ENCODE results near the gene ADAMTS2. TPM values are rescaled to one million over a fixed set of nuclear protein-coding genes. Genes with fewer than 3 reads are reported as not detected.

The ADAMTS2 gene
- total and polyA plus RNA-seq, 2 donors (not counting 3 experiments of a cell fraction or from before 2014, with no cell fraction given) = not detected

DNA sequence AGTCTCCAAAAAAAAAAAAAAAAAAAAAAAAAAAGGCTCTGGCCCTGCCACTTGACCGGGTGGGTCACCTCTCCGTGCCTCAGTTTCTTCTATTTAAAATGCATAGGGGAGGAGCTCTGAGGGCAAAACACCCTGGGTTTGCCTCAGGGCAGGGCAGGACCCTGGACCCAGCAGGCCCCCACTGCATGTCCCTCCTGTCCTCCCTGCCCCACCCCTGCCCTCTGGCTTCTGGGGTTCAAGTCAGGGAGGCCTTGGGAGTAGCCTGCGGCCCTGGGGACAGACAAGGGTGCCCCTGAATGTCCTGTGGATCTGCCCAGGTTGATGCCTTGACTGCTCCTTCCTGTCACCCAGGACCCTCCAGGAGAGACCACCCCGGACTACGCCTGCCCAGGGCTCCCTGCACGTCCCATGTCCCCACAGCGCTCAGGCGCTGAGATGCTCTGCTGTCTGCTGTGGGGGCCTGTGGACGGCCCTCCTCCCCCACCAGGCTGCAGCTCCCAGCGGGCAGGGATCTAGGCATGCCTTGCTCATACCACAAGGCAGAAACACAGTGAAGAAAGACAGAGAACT is 35.4 kb downstream of the ADAMTS2 start:
- intact Hi-C loops (cut with micrococcal nuclease) = no loop called here
- Histone ChIP-seq H3K27me3 (ENCODE audit: control insufficient read depth in 2 of 2, insufficient read depth in 2 of 2, low read length in 2 of 2) (no peaks in the 10 kb centered on the region), H3K4me2 (ENCODE audit: insufficient read depth, low read length) (no peak overlapping the region), H3K9me3 (replicated peaks; ENCODE audit: control insufficient read depth, insufficient read depth, low read length) (peaks cover 2% of the 10 kb centered on the region), H2AFZ (ENCODE audit: low read depth, low read length) (no peak overlapping the region), H3K79me2 (ENCODE audit: control insufficient read depth, insufficient read depth, low read length) (no peaks in the 10 kb centered on the region), H4K20me1 (replicated peaks; ENCODE audit: control insufficient read depth, extremely low read depth, insufficient read depth, low read length) (no peaks in the 10 kb centered on the region), H3K9me1 (replicated peaks; ENCODE audit: control insufficient read depth, extremely low read depth, insufficient read depth, low read length) (no peaks in the 10 kb centered on the region), H3K9ac (replicated peaks; ENCODE audit: extremely low read depth, insufficient read depth, low read length) (no peak overlapping the region), H3K27ac (ENCODE audit: insufficient read depth, low read depth, low read length) (no peak overlapping the region), H3K36me3 (ENCODE audit: control insufficient read depth in 2 of 2, extremely low read depth in 1 of 2, insufficient read depth in 2 of 2, low read length in 2 of 2) (no peaks in the 10 kb centered on the region), H3K4me3 (replicated peaks in 1 of 3; ENCODE audit: insufficient read depth in 1 of 3, low read depth in 1 of 3, low read length in 3 of 3) (no peak overlapping the region), H3K4me1 (ENCODE audit: control insufficient read depth, extremely low read depth, insufficient read depth, low read length) (no peaks in the 10 kb centered on the region)
- TF ChIP-seq FOS (IDR thresholded peaks at IDR 0.05; ENCODE audit: borderline replicate concordance, insufficient read depth, low read length) (no peak), GATA2 (IDR thresholded peaks at IDR 0.05; ENCODE audit: insufficient read depth, insufficient read length, low read depth, low read length) (no peak), MYC (IDR thresholded peaks at IDR 0.05; ENCODE audit: low read depth, low read length) (no peak), POLR2AphosphoS5 (IDR thresholded peaks at IDR 0.05; ENCODE audit: insufficient read depth, low read depth, low read length) (no peak), EZH2 (IDR thresholded peaks at IDR 0.05; ENCODE audit: borderline replicate concordance, low read depth, low read length, severe bottlenecking) (no peak), POLR2A (IDR thresholded peaks at IDR 0.05; ENCODE audit: low read depth, low read length) (no peak), JUN (IDR thresholded peaks at IDR 0.05; ENCODE audit: borderline replicate concordance, insufficient read depth, insufficient read length, low read depth) (no peak)
- TF ChIP-seq, protein P1, sequence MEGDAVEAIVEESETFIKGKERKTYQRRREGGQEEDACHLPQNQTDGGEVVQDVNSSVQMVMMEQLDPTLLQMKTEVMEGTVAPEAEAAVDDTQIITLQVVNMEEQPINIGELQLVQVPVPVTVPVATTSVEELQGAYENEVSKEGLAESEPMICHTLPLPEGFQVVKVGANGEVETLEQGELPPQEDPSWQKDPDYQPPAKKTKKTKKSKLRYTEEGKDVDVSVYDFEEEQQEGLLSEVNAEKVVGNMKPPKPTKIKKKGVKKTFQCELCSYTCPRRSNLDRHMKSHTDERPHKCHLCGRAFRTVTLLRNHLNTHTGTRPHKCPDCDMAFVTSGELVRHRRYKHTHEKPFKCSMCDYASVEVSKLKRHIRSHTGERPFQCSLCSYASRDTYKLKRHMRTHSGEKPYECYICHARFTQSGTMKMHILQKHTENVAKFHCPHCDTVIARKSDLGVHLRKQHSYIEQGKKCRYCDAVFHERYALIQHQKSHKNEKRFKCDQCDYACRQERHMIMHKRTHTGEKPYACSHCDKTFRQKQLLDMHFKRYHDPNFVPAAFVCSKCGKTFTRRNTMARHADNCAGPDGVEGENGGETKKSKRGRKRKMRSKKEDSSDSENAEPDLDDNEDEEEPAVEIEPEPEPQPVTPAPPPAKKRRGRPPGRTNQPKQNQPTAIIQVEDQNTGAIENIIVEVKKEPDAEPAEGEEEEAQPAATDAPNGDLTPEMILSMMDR (IDR thresholded peaks at IDR 0.05; ENCODE audit: extremely low read depth in 1 of 2, insufficient read depth in 1 of 2, low read depth in 1 of 2, low read length in 2 of 2) = no peak
- TF ChIP-seq, protein P2, sequence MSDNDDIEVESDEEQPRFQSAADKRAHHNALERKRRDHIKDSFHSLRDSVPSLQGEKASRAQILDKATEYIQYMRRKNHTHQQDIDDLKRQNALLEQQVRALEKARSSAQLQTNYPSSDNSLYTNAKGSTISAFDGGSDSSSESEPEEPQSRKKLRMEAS (IDR thresholded peaks at IDR 0.05; ENCODE audit: insufficient read depth, insufficient read length) = no peak
- DNase-seq (ENCODE audit: low read depth, low spot score) (no peak), FAIRE-seq (no peak)
- no TSS peak for BruUV-seq (replicated peaks)
- ChIA-PET POLR2A (no interaction called here), CTCF (no interaction called here)
- dilution Hi-C loops (cut with MboI; ENCODE audit: extremely low pct_ligation_motif_present, low sequenced_read_pairs) = no loop called here
